EL (cell line): Measurements from ENCODE around the gene E2F7.
"Not testable (repeated sequence)": the region's sequence is repeated elsewhere in the genome, so short reads cannot be mapped to it uniquely, and the experiment has no call there.

Source experiments
- DNase-seq: peaks from one replicate; pipeline ENCODE4 v3.0.0-alpha.2; 2016

Gene E2F7

GRCh38 chr12:77065361-77066204 is at the start of gene E2F7:
Gene E2F7, minus strand, starts transcription at chr12:77065569. Its CDS starts 934 bp downstream, at chr12:77064635.
- DNase-seq, result peak; percentile 94

- DNase-seq, result peak; percentile 23
These were observed 48.6 kb upstream of the E2F7 start for GRCh38 chr12:77113971-77114370.

GRCh38 chr12:77108707-77109106 is 43.3 kb upstream of the E2F7 start:
- no peak for DNase-seq

- no peak for DNase-seq
These were observed 41.8 kb upstream of the E2F7 start for GRCh38 chr12:77107121-77107520.

- peak; percentile 72 for DNase-seq
These were observed 39.4 kb upstream of the E2F7 start for GRCh38 chr12:77104792-77105191.

GRCh38 chr12:77104286-77104685 is 38.9 kb upstream of the E2F7 start:
- peak; percentile 38 for DNase-seq

- DNase-seq, result peak; percentile 87
These were observed 37.3 kb upstream of the E2F7 start for GRCh38 chr12:77102691-77103090.

GRCh38 chr12:77102123-77102522 is 36.8 kb upstream of the E2F7 start:
- no peak for DNase-seq

- no peak for DNase-seq
These were observed 34.4 kb upstream of the E2F7 start for GRCh38 chr12:77099799-77100198.

GRCh38 chr12:77097846-77098245 is 32.5 kb upstream of the E2F7 start:
- DNase-seq, result no peak

- not testable (repeated sequence) for DNase-seq
These were observed 26.9 kb upstream of the E2F7 start for GRCh38 chr12:77092227-77092626.

GRCh38 chr12:77089686-77090220 is 24.4 kb upstream of the E2F7 start:
- no peak for DNase-seq

- DNase-seq, result peak; percentile 12
These were observed 22.1 kb upstream of the E2F7 start for GRCh38 chr12:77087427-77087826.

GRCh38 chr12:77082021-77082420 is 16.7 kb upstream of the E2F7 start:
- no peak for DNase-seq

- no peak for DNase-seq
These were observed 14.3 kb upstream of the E2F7 start for GRCh38 chr12:77079631-77080030.

- DNase-seq, result no peak
These were observed 12.9 kb upstream of the E2F7 start for GRCh38 chr12:77078231-77078630.

GRCh38 chr12:77076886-77077285 is 11.5 kb upstream of the E2F7 start:
- DNase-seq, result no peak

GRCh38 chr12:77073894-77074293 is 8.5 kb upstream of the E2F7 start:
- not testable (repeated sequence) for DNase-seq

- peak; percentile 11 for DNase-seq
These were observed 7.6 kb upstream of the E2F7 start for GRCh38 chr12:77072833-77073495.

GRCh38 chr12:77070800-77071449 is 5.6 kb upstream of the E2F7 start:
- no peak for DNase-seq

GRCh38 chr12:77070382-77070781 is 5.0 kb upstream of the E2F7 start:
- DNase-seq, result no peak

GRCh38 chr12:77064896-77065360 is 441 bp downstream of the E2F7 start:
- no peak for DNase-seq

GRCh38 chr12:77062846-77063461 is 2.4 kb downstream of the E2F7 start:
- DNase-seq, result peak; percentile 41
